IPS-18c (cell line): ENCODE results near the gene NKAPD1.

Experiments
- H3K4me3 ChIP-seq: 2 replicates; pipeline ENCODE4 v1.7.0; 2013; ENCODE audit warnings: low read depth, mild to moderate bottlenecking, low read length, moderate library complexity; ENCODE audit not compliant: insufficient read depth
- H3K9me3 ChIP-seq: one replicate; pipeline ENCODE4 v1.6.1; 2013; ENCODE audit warnings: mild to moderate bottlenecking, low read length, moderate library complexity; ENCODE audit not compliant: control insufficient read depth, insufficient read depth

NKAPD1 gene

DNA sequence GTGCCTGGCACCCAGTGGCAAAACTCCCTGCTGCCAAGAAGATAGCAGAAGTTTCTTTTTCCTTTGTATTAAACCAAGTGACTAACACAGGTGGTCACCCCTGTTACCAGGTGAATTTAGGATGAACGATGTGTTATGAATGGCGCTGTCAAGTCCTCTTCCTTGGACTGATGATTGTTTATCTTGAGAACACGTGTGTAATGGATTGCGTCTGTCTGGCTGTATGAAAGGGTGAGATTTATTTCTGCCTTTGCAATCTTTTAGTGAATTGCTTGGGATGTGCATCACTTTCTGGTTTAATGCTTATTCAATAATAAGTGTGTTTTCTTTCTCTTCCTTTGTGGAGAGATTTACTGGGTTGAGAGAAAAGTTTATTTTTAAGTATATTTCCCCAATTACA lies 49.0 kb downstream of the NKAPD1 start:
- no peak overlapping the region for H3K4me3 ChIP-seq
- H3K9me3 ChIP-seq: peaks cover 2% of the 10 kb centered on the region

- H3K9me3 ChIP-seq: peaks cover 2% of the 10 kb centered on the region
- no peak overlapping the region for H3K4me3 ChIP-seq
Measured at GRCh38 chr11:112127056-112127455, 53.0 kb downstream of the NKAPD1 start.

GRCh38 chr11:112128483-112129121 lies 54.5 kb downstream of the NKAPD1 start:
- H3K9me3 ChIP-seq: no peaks in the 10 kb centered on the region

DNA sequence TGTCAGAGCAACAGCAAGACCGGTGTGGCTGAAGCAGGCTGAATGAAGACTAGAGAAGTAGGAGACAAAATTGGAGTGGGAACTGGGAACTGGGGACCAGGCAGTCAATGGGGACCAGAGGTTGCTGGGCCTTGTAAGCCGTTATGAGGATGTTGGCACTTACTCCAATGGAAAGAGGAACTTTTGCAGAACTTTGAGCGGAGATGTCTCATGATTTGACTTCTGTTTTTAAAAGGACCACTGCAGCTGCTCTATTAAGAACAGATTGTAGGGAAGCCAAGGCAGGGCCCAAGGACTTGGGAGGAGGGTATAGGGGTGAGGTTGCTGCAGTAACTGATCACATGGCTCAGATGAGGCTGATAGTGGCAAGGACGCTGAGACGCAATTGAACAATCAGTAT lies 55.6 kb downstream of the NKAPD1 start:
- Histone ChIP-seq H3K9me3 (no peaks in the 10 kb centered on the region), H3K4me3 (no peak overlapping the region)

More at GRCh38 chr11:112128483-112129121, 54.5 kb downstream of the NKAPD1 start:
- H3K4me3 ChIP-seq: no peak overlapping the region

DNA sequence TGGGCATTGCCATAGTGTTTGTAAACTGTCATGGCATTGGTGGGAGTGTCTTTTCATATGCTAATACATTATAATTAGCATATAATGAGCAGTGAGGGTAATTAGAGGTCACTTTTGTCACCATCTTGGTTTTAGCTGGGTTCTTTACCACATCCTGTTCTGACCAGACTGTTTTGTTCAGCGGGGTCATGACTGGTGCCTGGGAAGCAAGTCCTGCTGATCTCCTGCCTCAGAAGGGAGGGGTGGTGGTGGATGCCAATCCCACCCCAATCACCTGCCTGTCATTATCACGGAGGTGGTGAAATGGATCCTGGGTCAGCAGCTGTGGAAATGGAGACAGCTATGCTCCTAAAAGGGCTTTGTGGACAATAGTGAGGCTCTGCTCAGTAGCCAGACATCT lies 58.6 kb downstream of the NKAPD1 start:
- H3K9me3 ChIP-seq: no peaks in the 10 kb centered on the region
- H3K4me3 ChIP-seq: no peak overlapping the region

- Histone ChIP-seq H3K9me3 (no peaks in the 10 kb centered on the region), H3K4me3 (no peak overlapping the region)
Measured at GRCh38 chr11:112134473-112134872, 60.4 kb downstream of the NKAPD1 start.
